K562 (cell line): ENCODE results near the gene ACTN4. TPM values are rescaled to one million over a fixed set of nuclear protein-coding genes. Genes with fewer than 3 reads are reported as not detected.

ENCODE experiments used
- BRF2 ChIP-seq: IDR thresholded peaks from 3 replicates; pipeline ENCODE4 v1.6.1; 2011; ENCODE audit warnings: borderline replicate concordance, mild to moderate bottlenecking; ENCODE audit not compliant: insufficient read length, insufficient read depth
- ID3 ChIP-seq, 2 experiments: fragments of 250-450 bp in 1 of 2; fragments of 450-650 bp in 1 of 2; sonication (Bioruptor Pico) in 1 of 2; IDR thresholded peaks; 2 replicates each; pipeline versions ENCODE4 v1.6.1 to v1.8.0; 2016 to 2021; ENCODE audit warnings: mild to moderate bottlenecking in 2 of 2, moderate library complexity in 2 of 2, missing compliant biosample characterization in 1 of 2, missing genetic modification characterization in 1 of 2
- MGA ChIP-seq: fragments of 450-650 bp; IDR thresholded peaks from 2 replicates; pipeline ENCODE4 v1.6.1; 2016; ENCODE audit warnings: mild to moderate bottlenecking, moderate library complexity
- polyA plus RNA-seq, 8 experiments: library from polyadenylated mRNA; depleted of rRNA in 4 of 8; stranded (reverse) in 5 of 8; unstranded in 3 of 8; fragments of >200 nt; fragmentation: Nextera tagmentation in 2 of 8; fragmentation: Illumina TruSeq in 1 of 8; extraction: Ambion mirVana in 2 of 8; extraction: Trizol in 1 of 8; gene quantifications; 2 replicates each; pipeline versions ENCODE4 v1.2.1 to v1.2.3, GENCODE V29; 2011 to 2014; ENCODE audit warnings: inconsistent platforms in 1 of 8, missing spikeins in 1 of 8
- total RNA-seq, 7 experiments: library from RNA; depleted of rRNA in 6 of 7; stranded (reverse); fragments of >200 nt in 6 of 7; fragmentation: Illumina TruSeq in 2 of 7; extraction: Trizol in 2 of 7; gene quantifications; 2 replicates each; pipeline versions ENCODE4 v1.2.1 to v1.2.3, GENCODE V29; 2011 to 2021; ENCODE audit warnings: low replicate concordance in 1 of 7

Gene ACTN4
- total and polyA plus RNA-seq, 9 of the 15 experiments (the other 6 are each of a cell fraction or from before 2014, with no cell fraction given) = 3.1 to 385 (median 125) TPM

GRCh38 chr19:38675611-38676010 lies 28.2 kb downstream of the ACTN4 start (continued):
- TF ChIP-seq MGA (peak; percentile 53), BRF2 (no peak), ID3 (CRISPR knock-in tag; IDR thresholded peaks at IDR 0.05) (no peak), ID3 (tag; IDR thresholded peaks at IDR 0.05) (peak; percentile 90)
